GM15510 (cell line): ENCODE measurements around the gene MOV10.

Experiments used
- POLR2A ChIP-seq: IDR thresholded peaks from 3 replicates; pipeline ENCODE4 v1.6.1; 2011; ENCODE audit warnings: borderline replicate concordance; ENCODE audit not compliant: insufficient read length; ENCODE audit errors: extremely low read depth

The MOV10 gene

DNA sequence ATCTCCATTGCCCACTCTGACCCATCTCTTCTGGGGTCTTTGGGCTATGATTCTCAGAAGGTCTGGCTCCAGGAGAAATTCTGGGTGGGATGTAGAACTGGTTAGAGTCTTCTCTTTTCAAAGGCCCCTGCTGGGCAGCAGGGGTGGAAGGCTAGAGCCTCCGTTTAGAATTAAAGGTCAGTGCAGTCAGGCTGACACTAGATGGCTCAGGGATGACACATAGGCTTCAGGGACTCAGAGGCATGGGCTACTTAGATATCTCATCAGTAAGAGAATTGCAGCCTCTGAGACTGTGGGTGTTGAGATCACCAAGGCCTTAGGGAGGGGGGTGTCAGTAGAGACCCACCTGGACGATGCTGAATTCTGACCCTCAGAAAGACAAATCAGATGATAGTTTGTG is 53.3 kb downstream of the MOV10 start:
- no peak for TF ChIP-seq POLR2A

DNA sequence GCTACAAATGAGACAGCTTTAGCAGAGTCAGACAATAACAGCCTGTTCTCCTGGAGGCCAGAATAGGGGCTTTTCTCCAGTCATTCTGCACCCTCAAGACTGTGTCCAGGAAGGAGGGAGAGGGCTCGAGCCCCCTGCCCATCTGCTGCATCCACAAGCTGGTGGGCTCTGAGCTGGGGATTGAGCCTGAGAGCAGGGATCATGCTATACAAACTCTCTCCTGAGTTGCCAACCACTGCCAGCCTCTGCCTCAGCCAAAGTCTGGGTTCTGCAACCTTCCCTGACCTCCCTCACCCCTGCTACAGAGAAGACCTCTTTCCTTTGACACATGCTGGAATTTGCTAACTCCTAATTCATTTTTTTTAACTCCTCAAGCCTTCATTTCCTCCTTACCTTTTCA is 55.5 kb downstream of the MOV10 start:
- no peak for TF ChIP-seq POLR2A

DNA sequence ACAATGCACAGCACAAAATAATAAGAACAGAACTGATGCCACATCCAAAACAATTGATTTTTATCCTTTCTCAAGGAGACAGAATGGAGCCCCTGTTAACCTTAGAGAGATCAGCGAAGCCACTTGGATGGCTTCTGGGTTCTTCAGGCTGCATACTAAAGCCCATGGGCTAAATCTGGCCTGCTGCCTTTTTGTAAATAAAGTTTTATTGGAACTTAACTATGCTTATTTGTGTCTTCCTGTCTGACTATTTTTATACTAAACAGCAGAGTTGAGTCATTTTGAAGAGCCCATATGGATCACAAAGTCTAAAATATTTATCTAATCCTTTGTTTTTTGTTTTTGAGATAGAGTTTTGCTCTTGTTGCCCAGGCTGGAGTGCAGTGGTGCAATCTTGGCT is 57.0 kb downstream of the MOV10 start:
- no peak for TF ChIP-seq POLR2A

DNA sequence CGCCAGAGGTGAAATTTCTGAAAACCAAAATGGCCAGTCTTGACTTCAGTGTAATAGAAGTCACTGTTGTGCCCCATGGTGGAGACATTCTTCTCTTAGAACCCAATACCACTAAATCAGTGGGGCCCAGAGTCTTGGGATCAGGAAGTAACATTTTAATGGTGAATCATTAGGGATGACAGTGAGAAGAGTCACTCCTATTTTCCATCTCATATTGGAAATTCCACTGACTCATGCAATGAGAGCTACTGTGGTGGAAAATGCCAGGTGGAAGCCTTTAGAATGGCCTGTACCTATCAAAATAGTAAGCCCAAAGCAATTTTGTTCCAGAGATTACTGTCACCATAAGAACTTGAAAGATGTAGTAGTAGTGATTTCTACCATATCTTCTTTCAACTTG is 61.3 kb downstream of the MOV10 start:
- no peak for TF ChIP-seq POLR2A

DNA sequence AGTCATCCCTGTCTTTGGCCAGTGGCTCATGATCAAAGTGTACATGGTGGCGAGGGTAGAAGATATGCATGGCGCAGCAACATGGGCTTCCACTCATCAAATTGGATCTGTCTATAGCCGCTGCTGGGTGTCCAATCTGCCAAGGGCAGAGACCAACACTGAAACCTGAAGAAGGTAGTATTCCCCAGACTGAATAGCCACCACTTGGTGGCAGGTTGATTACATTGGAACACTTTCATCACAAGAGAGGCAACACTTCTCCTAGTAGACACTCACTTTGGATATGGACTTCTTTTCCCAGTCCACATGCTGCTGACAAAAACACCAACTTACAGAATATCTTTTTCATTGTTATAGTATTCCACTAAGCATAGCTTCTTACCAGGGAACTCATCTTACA is 63.1 kb downstream of the MOV10 start:
- no peak for TF ChIP-seq POLR2A

DNA sequence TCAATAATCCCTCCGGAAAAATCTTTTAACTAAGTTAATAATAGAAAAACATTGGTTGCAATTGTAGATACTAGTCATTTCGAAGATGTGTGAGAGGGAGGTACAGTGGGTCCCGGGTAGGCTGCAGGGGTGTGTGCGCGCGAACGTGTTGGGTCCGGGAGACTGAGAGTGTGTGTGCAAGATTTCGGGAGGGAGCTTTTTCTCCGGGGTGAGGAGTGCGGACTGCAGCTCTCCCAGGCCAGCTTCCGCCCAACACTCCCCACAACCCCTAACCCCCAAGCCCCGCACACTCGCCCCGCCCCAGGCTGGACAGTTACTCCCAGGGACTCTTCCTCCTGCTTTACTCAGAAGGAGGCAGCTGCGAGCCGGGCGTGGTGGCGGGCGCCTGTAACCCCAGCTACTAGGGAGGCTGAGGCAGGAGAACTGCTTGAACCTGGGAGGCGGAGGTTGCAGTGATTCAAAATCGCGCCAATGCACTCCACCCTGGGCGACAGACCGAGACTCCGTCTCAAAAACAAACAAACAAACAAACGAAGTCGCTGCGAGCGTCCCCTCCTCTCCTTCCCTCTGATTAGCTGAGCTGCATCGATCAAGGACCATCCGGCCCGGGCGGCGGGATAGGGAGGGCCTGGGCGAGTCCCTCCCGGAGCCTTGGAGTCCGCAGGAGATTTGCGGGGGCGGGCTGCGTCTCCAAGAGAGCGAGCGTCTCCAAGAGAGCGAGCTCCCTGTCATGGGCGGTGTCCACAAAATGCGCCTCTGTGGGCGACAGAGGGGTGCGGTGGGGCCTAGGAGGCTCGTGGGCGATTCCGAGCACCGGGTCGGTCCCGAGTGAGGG is 68.9 kb downstream of the MOV10 start:
- no peak for TF ChIP-seq POLR2A

DNA sequence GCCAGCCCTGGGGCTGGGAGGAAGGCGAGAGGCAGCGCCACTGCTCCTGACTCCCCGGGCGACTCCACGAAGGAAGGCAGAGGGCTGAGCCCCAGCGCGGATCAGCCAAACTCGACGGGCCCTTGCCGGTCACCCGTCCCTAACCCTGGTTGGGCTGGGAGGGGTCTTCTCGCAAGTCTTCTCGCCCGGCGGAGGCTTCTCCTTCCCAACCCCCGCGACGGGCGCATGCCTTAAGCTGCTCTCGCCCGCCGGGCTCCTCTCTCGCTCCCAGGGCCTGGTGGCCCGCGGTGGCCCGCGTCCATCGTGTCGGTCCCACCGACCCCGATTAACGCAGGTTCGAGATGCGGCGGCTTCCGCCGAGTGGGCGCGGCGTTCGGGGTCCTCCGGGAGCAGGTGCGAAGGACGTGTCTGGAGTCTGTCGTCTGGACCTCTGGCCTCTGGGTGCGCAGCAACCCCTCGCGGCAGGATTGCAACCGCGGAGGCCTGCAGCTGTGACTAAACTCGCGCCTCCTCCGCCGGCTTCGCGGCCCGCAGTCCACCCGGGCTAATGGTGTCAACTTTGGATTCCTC is 69.6 kb downstream of the MOV10 start:
- no peak for TF ChIP-seq POLR2A

DNA sequence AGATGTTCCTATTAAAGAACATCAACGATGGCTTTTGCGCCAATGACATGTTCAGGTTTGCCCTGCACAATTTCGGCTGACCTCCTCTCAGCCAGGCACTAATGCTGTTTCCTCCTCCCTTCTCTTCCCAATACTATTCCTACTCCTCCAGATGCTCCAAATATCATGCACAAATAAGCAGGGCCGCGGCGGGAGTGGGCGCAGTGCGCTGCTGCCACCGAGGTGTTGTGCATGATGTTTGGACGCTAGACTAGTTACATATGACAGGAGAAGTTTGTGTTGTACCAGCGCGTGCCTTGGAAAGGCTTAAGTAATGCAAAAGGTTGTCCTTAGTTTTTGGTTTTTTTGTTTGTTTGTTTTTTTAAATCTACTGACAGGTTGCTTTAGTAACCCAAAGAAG is 73.9 kb downstream of the MOV10 start:
- TF ChIP-seq POLR2A = no peak
